ENCODE measurements around the gene ITGA11.

Gene ITGA11

GRCh38 chr15:68440136-68440535 lies 8.2 kb upstream of the ITGA11 start:
- H3K27ac ChIP-seq, result no peak overlapping the region
- TF ChIP-seq ZFX (IDR thresholded peaks at IDR 0.05; ENCODE audit: borderline replicate concordance) (no peak), CTCF (IDR thresholded peaks at IDR 0.05) (no peak)

- H3K27ac ChIP-seq, result no peak overlapping the region
- TF ChIP-seq ZFX (IDR thresholded peaks at IDR 0.05; ENCODE audit: borderline replicate concordance), result no peak
- TF ChIP-seq CTCF (IDR thresholded peaks at IDR 0.05), result no peak
Observed at GRCh38 chr15:68439506-68439905, 7.5 kb upstream of the ITGA11 start.

GRCh38 chr15:68436680-68437079 lies 4.7 kb upstream of the ITGA11 start:
- H3K27ac ChIP-seq, result no peak overlapping the region
- TF ChIP-seq CTCF (IDR thresholded peaks at IDR 0.05) (no peak), ZFX (IDR thresholded peaks at IDR 0.05; ENCODE audit: borderline replicate concordance) (no peak)

- no peak for TF ChIP-seq CTCF (IDR thresholded peaks at IDR 0.05)
- TF ChIP-seq ZFX (IDR thresholded peaks at IDR 0.05; ENCODE audit: borderline replicate concordance), result no peak
- no peak overlapping the region for H3K27ac ChIP-seq
Observed at GRCh38 chr15:68435966-68436365, 4.0 kb upstream of the ITGA11 start.

- no peak for TF ChIP-seq CTCF (IDR thresholded peaks at IDR 0.05)
- TF ChIP-seq ZFX (IDR thresholded peaks at IDR 0.05; ENCODE audit: borderline replicate concordance), result no peak
- H3K27ac ChIP-seq, result no peak overlapping the region
Observed at GRCh38 chr15:68434021-68434420, 2.1 kb upstream of the ITGA11 start.

GRCh38 chr15:68433551-68433950 lies 1.6 kb upstream of the ITGA11 start:
- no peak for TF ChIP-seq ZFX (IDR thresholded peaks at IDR 0.05; ENCODE audit: borderline replicate concordance)
- TF ChIP-seq CTCF (IDR thresholded peaks at IDR 0.05), result no peak
- H3K27ac ChIP-seq, result no peak overlapping the region

- no peak overlapping the region for H3K27ac ChIP-seq
- TF ChIP-seq ZFX (IDR thresholded peaks at IDR 0.05; ENCODE audit: borderline replicate concordance) (no peak), CTCF (IDR thresholded peaks at IDR 0.05) (no peak)
Observed at GRCh38 chr15:68432441-68433064, 590 bp upstream of the ITGA11 start.
